ENCODE results near the gene SLC7A8.

The SLC7A8 gene

DNA sequence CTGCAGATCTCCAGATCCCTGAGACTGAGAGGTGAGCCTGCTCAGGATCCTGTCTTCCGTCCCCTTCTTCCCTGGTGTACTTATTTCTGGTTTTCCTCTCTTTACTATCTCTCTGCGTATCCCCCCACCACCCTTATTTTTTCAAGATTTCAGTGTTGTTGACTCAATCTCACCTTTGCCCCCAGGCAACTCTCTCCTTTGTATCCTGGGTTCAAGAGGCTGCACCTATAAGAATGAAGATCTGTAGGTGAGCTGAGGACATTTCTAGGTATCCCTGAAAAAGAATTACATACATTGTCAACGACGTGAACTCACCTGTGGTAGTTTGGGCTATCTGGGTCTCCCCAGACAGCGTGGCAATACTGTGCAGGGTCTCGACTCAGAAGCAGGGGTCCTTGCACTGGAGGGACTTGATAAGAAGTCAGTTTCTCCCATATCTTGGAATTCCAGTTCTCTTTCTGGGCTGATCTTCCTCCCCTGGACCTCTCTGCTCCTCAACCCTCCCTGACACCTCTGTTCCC, 79.3 kb downstream of the SLC7A8 start:
- H3K79me2 ChIP-seq (ENCODE audit: control insufficient read depth, low read length): no peaks in the 10 kb centered on the region
- H4K20me1 ChIP-seq (ENCODE audit: control insufficient read depth, insufficient read depth, low read depth, low read length): no peaks in the 10 kb centered on the region
- H3K9me2 ChIP-seq (replicated peaks; ENCODE audit: control insufficient read depth, low read length): no peaks in the 10 kb centered on the region
- no peak overlapping the region for H3K4me3 ChIP-seq (ENCODE audit: low read length)
- no peaks in the 10 kb centered on the region for H3K9me3 ChIP-seq (ENCODE audit: control insufficient read depth, insufficient read depth, low read length)
- H3K4me1 ChIP-seq (ENCODE audit: control insufficient read depth, low read length): peaks cover 12% of the 10 kb centered on the region
- TF ChIP-seq EZH2phosphoT487 (IDR thresholded peaks at IDR 0.05; ENCODE audit: borderline replicate concordance, low read length): no peak
- TF ChIP-seq, protein P1, sequence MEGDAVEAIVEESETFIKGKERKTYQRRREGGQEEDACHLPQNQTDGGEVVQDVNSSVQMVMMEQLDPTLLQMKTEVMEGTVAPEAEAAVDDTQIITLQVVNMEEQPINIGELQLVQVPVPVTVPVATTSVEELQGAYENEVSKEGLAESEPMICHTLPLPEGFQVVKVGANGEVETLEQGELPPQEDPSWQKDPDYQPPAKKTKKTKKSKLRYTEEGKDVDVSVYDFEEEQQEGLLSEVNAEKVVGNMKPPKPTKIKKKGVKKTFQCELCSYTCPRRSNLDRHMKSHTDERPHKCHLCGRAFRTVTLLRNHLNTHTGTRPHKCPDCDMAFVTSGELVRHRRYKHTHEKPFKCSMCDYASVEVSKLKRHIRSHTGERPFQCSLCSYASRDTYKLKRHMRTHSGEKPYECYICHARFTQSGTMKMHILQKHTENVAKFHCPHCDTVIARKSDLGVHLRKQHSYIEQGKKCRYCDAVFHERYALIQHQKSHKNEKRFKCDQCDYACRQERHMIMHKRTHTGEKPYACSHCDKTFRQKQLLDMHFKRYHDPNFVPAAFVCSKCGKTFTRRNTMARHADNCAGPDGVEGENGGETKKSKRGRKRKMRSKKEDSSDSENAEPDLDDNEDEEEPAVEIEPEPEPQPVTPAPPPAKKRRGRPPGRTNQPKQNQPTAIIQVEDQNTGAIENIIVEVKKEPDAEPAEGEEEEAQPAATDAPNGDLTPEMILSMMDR (IDR thresholded peaks at IDR 0.05; ENCODE audit: low read depth, low read length, poor library complexity, severe bottlenecking): no peak
- no peaks in the 10 kb centered on the region for H3F3A ChIP-seq (ENCODE audit: control insufficient read depth, insufficient read depth)
- no peak overlapping the region for H3K27ac ChIP-seq (ENCODE audit: low read depth, low read length)
- no peaks in the 10 kb centered on the region; the same call in 1 of the 2 replicates for H3K27me3 ChIP-seq (ENCODE audit: control insufficient read depth, low read length)
- H3K36me3 ChIP-seq (ENCODE audit: control insufficient read depth, low read length): no peaks in the 10 kb centered on the region
- no peak overlapping the region for H3K4me2 ChIP-seq (ENCODE audit: low read length)

DNA sequence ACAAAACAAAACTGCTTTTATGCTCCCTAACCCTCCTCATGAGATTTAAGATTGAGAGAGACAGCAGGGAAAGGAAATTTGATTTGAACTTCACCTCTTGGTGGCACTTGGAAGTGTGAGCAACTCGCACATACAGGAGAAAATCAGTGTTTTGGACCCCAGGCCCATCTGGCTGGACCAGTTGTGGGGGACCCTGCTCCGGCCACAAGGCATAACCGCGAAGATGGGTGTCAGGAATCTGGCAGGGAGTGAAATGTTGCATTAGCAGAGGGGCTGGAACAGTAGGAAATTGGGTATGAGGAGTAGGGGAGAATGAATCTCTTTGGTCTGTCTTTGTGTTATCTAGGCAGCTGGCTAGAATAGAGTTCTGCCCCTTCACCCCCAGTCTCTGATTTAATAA, 79.9 kb downstream of the SLC7A8 start:
- TF ChIP-seq, protein P1 (IDR thresholded peaks at IDR 0.05; ENCODE audit: low read depth, low read length, poor library complexity, severe bottlenecking): no peak
- TF ChIP-seq EZH2phosphoT487 (IDR thresholded peaks at IDR 0.05; ENCODE audit: borderline replicate concordance, low read length): no peak
- Histone ChIP-seq H3K27me3 (ENCODE audit: control insufficient read depth, low read length) (no peaks in the 10 kb centered on the region; the same call in 1 of the 2 replicates), H3K4me2 (ENCODE audit: low read length) (no peak overlapping the region)

DNA sequence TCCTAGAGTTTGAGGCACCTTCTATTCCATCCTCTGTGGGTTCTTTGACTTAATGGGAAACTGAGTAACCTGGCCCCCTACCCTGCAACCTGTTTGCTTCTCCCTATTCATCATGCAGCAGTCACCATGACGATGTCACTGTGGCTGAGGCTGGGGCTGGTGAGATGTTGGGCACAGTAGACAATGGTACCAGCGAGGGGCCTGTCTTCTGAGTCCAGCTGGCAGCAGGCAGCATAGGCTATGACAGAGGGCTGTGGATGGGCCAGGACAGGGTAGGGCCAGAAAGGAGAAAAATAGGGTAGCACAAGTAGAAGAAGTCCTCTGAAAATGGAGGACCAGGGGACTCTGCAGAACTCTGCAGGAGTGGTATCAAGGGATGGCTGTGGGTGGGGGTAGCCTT, 80.7 kb downstream of the SLC7A8 start:
- H3K27me3 ChIP-seq (ENCODE audit: control insufficient read depth, low read length): no peaks in the 10 kb centered on the region; the same call in 1 of the 2 replicates
- TF ChIP-seq, protein P1 (IDR thresholded peaks at IDR 0.05; ENCODE audit: low read depth, low read length, poor library complexity, severe bottlenecking): no peak
- TF ChIP-seq EZH2phosphoT487 (IDR thresholded peaks at IDR 0.05; ENCODE audit: borderline replicate concordance, low read length): no peak
- H3K4me2 ChIP-seq (ENCODE audit: low read length): no peak overlapping the region
- no peak overlapping the region for H3K4me3 ChIP-seq (ENCODE audit: low read length)
- no peaks in the 10 kb centered on the region for H3F3A ChIP-seq (ENCODE audit: control insufficient read depth, insufficient read depth)
- H3K36me3 ChIP-seq (ENCODE audit: control insufficient read depth, low read length): peaks cover 11% of the 10 kb centered on the region
- peaks cover 6% of the 10 kb centered on the region for H3K79me2 ChIP-seq (ENCODE audit: control insufficient read depth, low read length)
- H3K9me2 ChIP-seq (replicated peaks; ENCODE audit: control insufficient read depth, low read length): no peaks in the 10 kb centered on the region
- peaks cover 12% of the 10 kb centered on the region for H3K4me1 ChIP-seq (ENCODE audit: control insufficient read depth, low read length)
- H3K9me3 ChIP-seq (ENCODE audit: control insufficient read depth, insufficient read depth, low read length): no peaks in the 10 kb centered on the region
- H3K27ac ChIP-seq (ENCODE audit: low read depth, low read length): no peak overlapping the region
- H4K20me1 ChIP-seq (ENCODE audit: control insufficient read depth, insufficient read depth, low read depth, low read length): no peaks in the 10 kb centered on the region

More for the DNA sequence above, 79.9 kb downstream of the SLC7A8 start:
- Histone ChIP-seq H3K9me2 (replicated peaks; ENCODE audit: control insufficient read depth, low read length) (no peaks in the 10 kb centered on the region), H3K4me1 (ENCODE audit: control insufficient read depth, low read length) (peaks cover 12% of the 10 kb centered on the region), H4K20me1 (ENCODE audit: control insufficient read depth, insufficient read depth, low read depth, low read length) (no peaks in the 10 kb centered on the region), H3K79me2 (ENCODE audit: control insufficient read depth, low read length) (no peaks in the 10 kb centered on the region), H3K4me3 (ENCODE audit: low read length) (no peak overlapping the region), H3F3A (ENCODE audit: control insufficient read depth, insufficient read depth) (no peaks in the 10 kb centered on the region), H3K27ac (ENCODE audit: low read depth, low read length) (no peak overlapping the region), H3K36me3 (ENCODE audit: control insufficient read depth, low read length) (peaks cover 3% of the 10 kb centered on the region; the same call in 1 of the 2 replicates), H3K9me3 (ENCODE audit: control insufficient read depth, insufficient read depth, low read length) (no peaks in the 10 kb centered on the region)

Data from DOHH2 (cell line).